Measurements from ENCODE around the gene BRAT1.

Gene BRAT1

DNA sequence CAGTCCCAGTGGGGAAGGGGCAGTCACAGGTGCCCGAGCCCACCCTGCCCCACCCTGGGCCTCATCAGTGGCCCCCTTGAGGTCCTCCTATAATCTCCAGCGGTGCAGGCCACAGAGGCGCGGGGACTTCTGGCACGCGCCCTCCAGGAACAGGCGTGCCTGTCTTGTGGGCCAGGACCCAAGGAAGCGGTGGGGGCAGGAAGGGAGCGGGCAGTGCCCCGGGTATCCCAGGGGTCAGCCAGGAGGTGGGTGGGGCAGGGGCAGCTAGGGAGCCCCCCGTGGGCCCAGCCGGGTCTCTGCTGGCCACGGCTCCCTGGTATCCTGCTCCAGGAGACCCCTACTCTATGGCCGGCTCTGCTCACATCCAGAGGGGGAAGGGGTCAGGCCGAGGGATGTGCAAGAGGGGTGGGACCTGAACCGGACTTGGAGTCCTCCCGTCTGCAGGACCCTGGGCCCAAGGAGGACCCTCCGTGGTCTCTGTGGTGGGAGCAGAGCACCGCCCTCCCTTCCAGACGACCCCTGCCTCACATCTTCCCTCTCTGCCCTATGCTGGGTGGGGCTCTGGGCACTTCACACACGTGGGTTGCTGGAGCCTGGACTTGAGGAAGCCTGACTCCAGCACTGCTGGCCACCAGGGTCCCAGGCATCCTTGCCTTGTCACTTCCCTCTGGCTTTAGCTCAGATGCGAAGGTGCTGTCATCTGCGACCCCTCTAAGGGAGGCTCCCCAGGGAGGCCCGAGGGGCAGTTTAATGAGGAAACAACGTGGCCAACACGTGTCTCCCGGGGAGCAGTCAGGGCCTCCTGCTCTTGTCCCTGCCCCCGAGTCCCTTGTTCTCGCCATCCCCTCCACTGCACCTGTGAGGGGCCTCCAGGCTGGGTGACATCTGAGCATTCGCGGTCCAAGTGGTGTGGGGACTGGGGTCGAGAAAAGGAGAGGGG, 60.9 kb downstream of the BRAT1 start:
- Histone ChIP-seq H3F3A (ENCODE audit: insufficient read depth, low read length) (no peaks in the 10 kb centered on the region), H3K27me3 (replicated peaks; ENCODE audit: insufficient read depth, low read length) (peaks cover 75% of the 10 kb centered on the region)

DNA sequence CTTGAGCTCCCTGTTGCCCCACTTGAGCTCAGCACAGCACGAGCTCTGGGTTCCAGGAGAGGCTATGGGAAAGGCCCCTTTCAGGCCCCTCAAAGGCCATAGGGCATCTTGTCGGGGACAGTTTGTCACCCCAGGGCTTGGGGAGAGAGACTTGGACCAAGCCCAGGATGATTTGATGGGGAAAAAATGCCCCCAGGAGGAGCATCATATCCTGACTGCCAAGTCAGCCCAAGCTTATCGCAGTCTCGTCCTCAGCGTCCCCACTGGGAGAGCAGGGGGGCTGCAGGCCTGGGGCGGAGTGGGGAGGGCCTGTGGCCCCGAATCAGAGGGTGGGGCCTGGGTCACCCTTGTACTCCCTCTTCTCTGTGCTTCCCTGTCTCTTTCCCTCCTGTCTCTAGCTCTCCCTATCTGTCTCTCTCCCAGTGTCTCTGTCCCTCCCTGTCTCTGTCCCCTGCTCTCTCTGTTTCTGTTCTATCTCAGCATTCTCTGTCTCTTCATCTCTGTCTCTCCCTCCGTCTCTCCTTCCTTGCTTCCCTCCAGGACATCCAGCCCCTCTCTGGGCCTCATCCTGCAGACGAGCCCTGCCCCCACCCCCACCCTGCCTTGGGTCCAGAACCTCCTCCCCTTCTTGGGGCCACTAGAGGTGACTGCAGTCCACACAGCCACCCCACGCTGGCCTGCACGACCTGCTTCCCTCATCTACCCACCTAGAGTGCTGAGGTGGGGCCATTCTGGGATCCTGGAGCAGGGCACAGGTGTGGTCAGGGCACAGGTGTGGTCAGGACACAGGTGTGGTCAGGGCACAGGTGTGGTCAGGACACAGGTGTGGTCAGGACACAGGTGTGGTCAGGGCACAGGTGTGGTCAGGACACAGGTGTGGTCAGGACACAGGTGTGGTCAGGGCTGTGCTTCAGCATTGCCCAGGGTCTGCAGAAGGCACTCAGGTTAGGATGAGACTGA, 61.8 kb downstream of the BRAT1 start:
- H3K9me3 ChIP-seq (replicated peaks; ENCODE audit: insufficient read depth, low read length), result no peaks in the 10 kb centered on the region
- no peaks in the 10 kb centered on the region for H3K4me1 ChIP-seq (ENCODE audit: low read length)
- H2AFZ ChIP-seq (ENCODE audit: low read length), result no peak overlapping the region
- H4K20me1 ChIP-seq (ENCODE audit: insufficient read depth, low read length), result no peaks in the 10 kb centered on the region
- no peaks in the 10 kb centered on the region for H3K79me2 ChIP-seq (ENCODE audit: low read length)
- H3K36me3 ChIP-seq (replicated peaks; ENCODE audit: insufficient read depth, low read length), result no peaks in the 10 kb centered on the region
- DNase-seq, result no peak
- H3K4me3 ChIP-seq (ENCODE audit: low read length), result no peak overlapping the region
- TF ChIP-seq, protein P1, sequence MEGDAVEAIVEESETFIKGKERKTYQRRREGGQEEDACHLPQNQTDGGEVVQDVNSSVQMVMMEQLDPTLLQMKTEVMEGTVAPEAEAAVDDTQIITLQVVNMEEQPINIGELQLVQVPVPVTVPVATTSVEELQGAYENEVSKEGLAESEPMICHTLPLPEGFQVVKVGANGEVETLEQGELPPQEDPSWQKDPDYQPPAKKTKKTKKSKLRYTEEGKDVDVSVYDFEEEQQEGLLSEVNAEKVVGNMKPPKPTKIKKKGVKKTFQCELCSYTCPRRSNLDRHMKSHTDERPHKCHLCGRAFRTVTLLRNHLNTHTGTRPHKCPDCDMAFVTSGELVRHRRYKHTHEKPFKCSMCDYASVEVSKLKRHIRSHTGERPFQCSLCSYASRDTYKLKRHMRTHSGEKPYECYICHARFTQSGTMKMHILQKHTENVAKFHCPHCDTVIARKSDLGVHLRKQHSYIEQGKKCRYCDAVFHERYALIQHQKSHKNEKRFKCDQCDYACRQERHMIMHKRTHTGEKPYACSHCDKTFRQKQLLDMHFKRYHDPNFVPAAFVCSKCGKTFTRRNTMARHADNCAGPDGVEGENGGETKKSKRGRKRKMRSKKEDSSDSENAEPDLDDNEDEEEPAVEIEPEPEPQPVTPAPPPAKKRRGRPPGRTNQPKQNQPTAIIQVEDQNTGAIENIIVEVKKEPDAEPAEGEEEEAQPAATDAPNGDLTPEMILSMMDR (IDR thresholded peaks at IDR 0.05; ENCODE audit: low read length), result no peak
- no peak for TF ChIP-seq EZH2phosphoT487 (IDR thresholded peaks at IDR 0.05; ENCODE audit: low read length)
- no peak for TF ChIP-seq EZH2 (optimal IDR thresholded peaks at IDR 0.05; ENCODE audit: low read depth, low read length)
- H3K9ac ChIP-seq (ENCODE audit: low read length), result no peak overlapping the region
- H3F3A ChIP-seq (ENCODE audit: insufficient read depth, low read length), result no peaks in the 10 kb centered on the region
- H3K4me2 ChIP-seq (ENCODE audit: low read depth, low read length), result no peak overlapping the region
- no peak overlapping the region for H3K27ac ChIP-seq (ENCODE audit: low read length)
- H3K27me3 ChIP-seq (replicated peaks; ENCODE audit: insufficient read depth, low read length), result peaks cover 74% of the 10 kb centered on the region
- H3K9me2 ChIP-seq (replicated peaks; ENCODE audit: insufficient read depth, low read length), result no peaks in the 10 kb centered on the region

More for the DNA sequence above, 60.9 kb downstream of the BRAT1 start:
- H2AFZ ChIP-seq (ENCODE audit: low read length), result no peak overlapping the region
- H3K4me1 ChIP-seq (ENCODE audit: low read length), result no peaks in the 10 kb centered on the region
- no peaks in the 10 kb centered on the region for H3K9me2 ChIP-seq (replicated peaks; ENCODE audit: insufficient read depth, low read length)
- H3K9ac ChIP-seq (ENCODE audit: low read length), result no peak overlapping the region
- H3K79me2 ChIP-seq (ENCODE audit: low read length), result no peaks in the 10 kb centered on the region
- TF ChIP-seq, protein P1 (IDR thresholded peaks at IDR 0.05; ENCODE audit: low read length), result no peak
- TF ChIP-seq EZH2phosphoT487 (IDR thresholded peaks at IDR 0.05; ENCODE audit: low read length), result no peak
- no peak for TF ChIP-seq EZH2 (optimal IDR thresholded peaks at IDR 0.05; ENCODE audit: low read depth, low read length)
- H3K27ac ChIP-seq (ENCODE audit: low read length), result no peak overlapping the region
- H4K20me1 ChIP-seq (ENCODE audit: insufficient read depth, low read length), result no peaks in the 10 kb centered on the region
- H3K36me3 ChIP-seq (replicated peaks; ENCODE audit: insufficient read depth, low read length), result no peaks in the 10 kb centered on the region
- no peak overlapping the region for H3K4me2 ChIP-seq (ENCODE audit: low read depth, low read length)
- no peaks in the 10 kb centered on the region for H3K9me3 ChIP-seq (replicated peaks; ENCODE audit: insufficient read depth, low read length)
- H3K4me3 ChIP-seq (ENCODE audit: low read length), result no peak overlapping the region
- DNase-seq, result no peak

DNA sequence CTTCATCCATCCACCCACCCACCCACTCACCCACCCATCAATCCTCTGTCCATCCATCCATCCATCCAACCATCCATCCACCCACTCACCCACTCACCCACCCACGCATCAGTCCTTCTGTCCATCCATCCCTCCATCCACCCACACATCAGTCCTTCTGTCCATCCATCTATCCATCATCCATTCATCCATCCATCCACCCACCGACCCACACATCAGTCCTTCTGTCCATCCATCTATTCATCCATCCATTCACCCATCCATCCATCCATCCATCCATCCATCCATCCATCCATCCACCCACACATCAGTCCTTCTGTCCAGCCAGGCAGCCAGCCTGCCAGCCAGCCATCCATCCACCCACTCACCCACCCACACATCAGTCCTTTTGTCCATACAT, 63.3 kb downstream of the BRAT1 start:
- Histone ChIP-seq H3K27me3 (replicated peaks; ENCODE audit: insufficient read depth, low read length) (peaks cover 68% of the 10 kb centered on the region), H3K4me3 (ENCODE audit: low read length) (no peak overlapping the region), H3K27ac (ENCODE audit: low read length) (no peak overlapping the region), H3K9ac (ENCODE audit: low read length) (no peak overlapping the region), H3K4me1 (ENCODE audit: low read length) (no peaks in the 10 kb centered on the region), H3K36me3 (replicated peaks; ENCODE audit: insufficient read depth, low read length) (no peaks in the 10 kb centered on the region), H3K4me2 (ENCODE audit: low read depth, low read length) (no peak overlapping the region), H3K79me2 (ENCODE audit: low read length) (no peaks in the 10 kb centered on the region), H3F3A (ENCODE audit: insufficient read depth, low read length) (no peaks in the 10 kb centered on the region), H3K9me3 (replicated peaks; ENCODE audit: insufficient read depth, low read length) (no peaks in the 10 kb centered on the region), H3K9me2 (replicated peaks; ENCODE audit: insufficient read depth, low read length) (no peaks in the 10 kb centered on the region), H4K20me1 (ENCODE audit: insufficient read depth, low read length) (no peaks in the 10 kb centered on the region), H2AFZ (ENCODE audit: low read length) (no peak overlapping the region)
- no peak for TF ChIP-seq EZH2phosphoT487 (IDR thresholded peaks at IDR 0.05; ENCODE audit: low read length)
- TF ChIP-seq, protein P1 (IDR thresholded peaks at IDR 0.05; ENCODE audit: low read length), result no peak
- no peak for TF ChIP-seq EZH2 (optimal IDR thresholded peaks at IDR 0.05; ENCODE audit: low read depth, low read length)
- DNase-seq, result no peak
